GM18519 (cell line): Measurements from ENCODE around the gene RNU5D-1.
"Not testable (repeated sequence)": the region's sequence is repeated elsewhere in the genome, so short reads cannot be mapped to it uniquely, and the experiment has no call there.

ENCODE experiments used
- ATAC-seq: cut with Tn5 transposase; IDR thresholded peaks from one replicate; pipeline ENCODE4 v1.9.1; 2021; ENCODE audit warnings: mild to moderate bottlenecking, moderate library complexity; ENCODE audit not compliant: unreplicated experiment, low FRiP score

Gene RNU5D-1

GRCh38 chr1:44705470-44705869 is 25.5 kb downstream of the RNU5D-1 start:
- ATAC-seq, result no peak

- no peak for ATAC-seq
Observed at GRCh38 chr1:44701141-44701573, 29.8 kb downstream of the RNU5D-1 start.

- ATAC-seq, result no peak
Observed at GRCh38 chr1:44700573-44700972, 30.4 kb downstream of the RNU5D-1 start.

- not testable (repeated sequence) for ATAC-seq
Observed at GRCh38 chr1:44699375-44699774, 31.6 kb downstream of the RNU5D-1 start.

- no peak for ATAC-seq
Observed at GRCh38 chr1:44698138-44698537, 32.8 kb downstream of the RNU5D-1 start.

- ATAC-seq, result no peak
Observed at GRCh38 chr1:44696789-44697345, 34.1 kb downstream of the RNU5D-1 start.

- ATAC-seq, result no peak
Observed at GRCh38 chr1:44696101-44696500, 34.9 kb downstream of the RNU5D-1 start.

GRCh38 chr1:44695671-44696070 is 35.3 kb downstream of the RNU5D-1 start:
- ATAC-seq, result no peak

GRCh38 chr1:44694863-44695478 is 36.0 kb downstream of the RNU5D-1 start:
- ATAC-seq, result no peak

GRCh38 chr1:44693900-44694299 is 37.1 kb downstream of the RNU5D-1 start:
- no peak for ATAC-seq

- no peak for ATAC-seq
Observed at GRCh38 chr1:44693159-44693558, 37.8 kb downstream of the RNU5D-1 start.

GRCh38 chr1:44689447-44689765 is 41.6 kb downstream of the RNU5D-1 start:
- ATAC-seq, result no peak

- ATAC-seq, result no peak
Observed at GRCh38 chr1:44688760-44689446, 42.1 kb downstream of the RNU5D-1 start.

GRCh38 chr1:44685881-44686280 is 45.1 kb downstream of the RNU5D-1 start:
- no peak for ATAC-seq

GRCh38 chr1:44685218-44685617 is 45.8 kb downstream of the RNU5D-1 start:
- no peak for ATAC-seq

- peak; percentile 57 for ATAC-seq
Observed at GRCh38 chr1:44684525-44684924, 46.4 kb downstream of the RNU5D-1 start.

- ATAC-seq, result no peak
Observed at GRCh38 chr1:44682883-44683265, 48.1 kb downstream of the RNU5D-1 start.

- ATAC-seq, result no peak
Observed at GRCh38 chr1:44681905-44682882, 48.8 kb downstream of the RNU5D-1 start.
